Measurements from ENCODE around the gene SLC26A4. TPM values are rescaled to one million over a fixed set of nuclear protein-coding genes. Genes with fewer than 3 reads are reported as not detected.
A peak's percentile ranks its signal among the peaks of the same experiment; 100 is the strongest.

Gene SLC26A4
- total and polyA plus RNA-seq, 7 donors, result 0.08 to 0.94 (median 0.18) TPM

DNA sequence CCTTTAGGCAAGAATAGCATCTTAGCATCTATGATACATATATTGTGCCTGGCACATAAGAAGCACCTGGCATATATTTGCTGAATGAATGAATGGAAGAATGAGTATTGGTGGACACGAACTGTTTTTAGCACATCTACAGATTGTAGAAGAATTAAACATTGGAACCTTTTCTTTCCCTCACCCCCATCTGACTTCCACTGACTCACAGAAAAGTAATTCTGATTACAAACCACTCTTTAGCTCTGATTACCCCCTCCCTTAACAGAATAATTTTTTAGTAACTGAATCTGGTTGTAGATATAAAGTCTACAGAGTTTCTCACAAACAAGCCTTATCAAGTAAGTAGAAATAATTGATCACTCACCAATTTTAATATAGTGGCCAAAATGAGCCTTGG lies 31.9 kb downstream of the SLC26A4 start:
- WGBS, 3 donors, result 57 to 58% (median 57%) methylated on average over 1 of the region's 1 CpG
- Histone ChIP-seq H3K4me1 (peaks cover 18% of the 10 kb centered on the region), H3K27me3 (ENCODE audit: insufficient read depth in 3 of 3, low read length in 2 of 3) (no peaks in the 10 kb centered on the region), H3K9me3 (no peaks in the 10 kb centered on the region), H3K36me3 (ENCODE audit: insufficient read depth in 1 of 2, low read depth in 1 of 2) (no peaks in the 10 kb centered on the region), H3K4me3 (no peak overlapping the region), H3K27ac (no peak overlapping the region)
- intact Hi-C loops (cut with DNase I), result no loop called here
- TF ChIP-seq CTCF (IDR thresholded peaks at IDR 0.05), result no peak
- ATAC-seq, result no peak
- DNase-seq, result no peak

DNA sequence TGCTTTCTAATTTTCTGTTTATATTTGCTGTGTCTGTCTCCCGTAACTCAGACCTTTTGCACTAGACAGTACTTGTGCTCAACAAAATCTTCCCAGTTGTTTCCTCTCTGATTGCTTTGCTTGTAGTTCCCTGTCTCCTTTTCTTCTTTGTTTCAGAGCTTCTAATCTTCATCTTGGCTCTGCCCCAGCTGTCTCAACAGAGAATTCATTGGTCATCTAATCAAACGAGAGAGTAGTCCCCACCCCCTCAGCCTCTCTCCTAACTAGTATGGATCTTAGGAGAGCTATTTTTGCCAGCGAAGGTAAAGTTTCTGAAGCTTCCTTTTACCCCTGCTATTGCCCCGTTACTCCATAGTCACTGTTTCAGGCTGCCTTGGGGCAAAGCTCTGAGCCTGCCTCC lies 32.8 kb downstream of the SLC26A4 start:
- ATAC-seq (no peak), DNase-seq (no peak)
- Histone ChIP-seq H3K27me3 (ENCODE audit: insufficient read depth in 3 of 3, low read length in 2 of 3) (no peaks in the 10 kb centered on the region), H3K27ac (no peak overlapping the region), H3K9me3 (no peaks in the 10 kb centered on the region), H3K4me3 (no peak overlapping the region), H3K36me3 (ENCODE audit: insufficient read depth in 1 of 2, low read depth in 1 of 2) (no peaks in the 10 kb centered on the region), H3K4me1 (peaks cover 18% of the 10 kb centered on the region)
- WGBS, 3 donors, result 28 to 42% (median 28%) methylated on average over 4 of the region's 4 CpGs
- TF ChIP-seq CTCF (IDR thresholded peaks at IDR 0.05), result no peak
- intact Hi-C loops (cut with DNase I), result no loop called here

- 7 to 17% (median 9%) methylated on average over 5 of the region's 5 CpGs for WGBS, 3 donors
- peak in 2 of 4 donors; percentile 39 to 74 for ATAC-seq
- intact Hi-C loops (cut with DNase I), result no loop called here
Observed at GRCh38 chr7:107694386-107694785, 33.8 kb downstream of the SLC26A4 start.

DNA sequence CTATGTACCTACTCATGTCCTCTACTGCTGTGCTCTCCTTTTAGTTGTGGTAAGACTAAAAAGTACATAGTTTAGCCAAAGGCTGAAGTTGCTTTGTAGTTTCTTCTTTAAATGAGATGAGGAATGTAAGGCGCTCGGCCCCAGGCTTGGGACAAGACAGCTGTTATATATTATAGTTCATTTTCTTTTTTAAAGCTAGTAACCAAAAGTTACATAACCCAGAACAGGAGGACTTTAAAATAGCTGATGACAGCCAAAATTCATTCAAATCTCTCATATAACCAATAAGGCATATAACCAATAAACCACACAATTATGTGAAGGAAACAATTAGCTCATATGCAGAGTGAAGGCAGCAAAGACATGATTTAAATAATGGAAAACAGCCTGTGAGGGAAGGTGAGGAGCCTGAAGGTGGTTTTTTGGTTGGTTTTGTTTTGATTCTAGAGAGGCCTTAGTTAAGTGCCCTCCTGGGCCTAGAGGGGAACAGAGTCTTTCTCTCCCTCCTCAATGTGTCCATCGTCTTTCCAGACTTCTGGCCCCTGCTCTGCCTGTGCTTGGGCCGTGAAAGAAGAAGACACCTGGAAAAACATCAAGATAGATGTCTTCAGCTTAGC lies 35.8 kb downstream of the SLC26A4 start:
- 81 to 92% (median 91%) methylated on average over 4 of the region's 4 CpGs for WGBS, 3 donors
- intact Hi-C loops (cut with DNase I), result no loop called here
- TF ChIP-seq CTCF (IDR thresholded peaks at IDR 0.05), result no peak
- no peaks in the 10 kb centered on the region for H3K27me3 ChIP-seq (ENCODE audit: insufficient read depth in 3 of 3, low read length in 2 of 3)
- no peaks in the 10 kb centered on the region for H3K36me3 ChIP-seq (ENCODE audit: insufficient read depth in 1 of 2, low read depth in 1 of 2)
- no peak overlapping the region for H3K27ac ChIP-seq
- DNase-seq, result no peak
- H3K4me3 ChIP-seq, result no peak overlapping the region
- ATAC-seq, result no peak
- peaks cover 17% of the 10 kb centered on the region for H3K4me1 ChIP-seq
- no peaks in the 10 kb centered on the region for H3K9me3 ChIP-seq

More at GRCh38 chr7:107694386-107694785, 33.8 kb downstream of the SLC26A4 start:
- DNase-seq, result no peak
- H3K27ac ChIP-seq, result no peak overlapping the region
- no peaks in the 10 kb centered on the region for H3K9me3 ChIP-seq
- H3K36me3 ChIP-seq (ENCODE audit: insufficient read depth in 1 of 2, low read depth in 1 of 2), result no peaks in the 10 kb centered on the region
- peaks cover 18% of the 10 kb centered on the region for H3K4me1 ChIP-seq
- TF ChIP-seq CTCF (IDR thresholded peaks at IDR 0.05), result no peak
- H3K4me3 ChIP-seq, result no peak overlapping the region
- H3K27me3 ChIP-seq (ENCODE audit: insufficient read depth in 3 of 3, low read length in 2 of 3), result no peaks in the 10 kb centered on the region
